ENCODE results near the gene CCDC188. TPM values are rescaled to one million over a fixed set of nuclear protein-coding genes. Genes with fewer than 3 reads are reported as not detected.

The CCDC188 gene
- total and polyA plus RNA-seq, 4 experiments from 2014 or later, result not detected

DNA sequence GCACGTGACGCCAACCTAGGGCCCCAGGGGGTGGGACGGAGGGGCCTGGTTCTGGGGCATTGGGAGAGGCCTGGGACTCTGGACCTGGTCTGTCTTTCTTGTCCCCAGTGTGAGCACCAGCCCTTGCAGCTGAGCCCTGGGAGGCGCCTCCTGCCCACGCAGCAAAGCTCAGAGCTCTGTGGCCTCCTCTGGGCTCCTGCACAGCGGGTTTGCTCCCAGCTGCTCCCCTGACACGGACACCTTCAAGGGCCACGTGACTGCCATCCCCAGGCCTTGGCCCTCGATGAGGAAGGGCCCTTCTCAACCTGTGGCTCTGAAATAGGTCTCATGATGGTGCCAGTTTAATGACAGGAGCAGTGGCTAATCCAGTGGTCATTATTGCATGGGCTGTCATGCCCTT, 31.5 kb upstream of the CCDC188 start:
- no peak overlapping the region for H3K27ac ChIP-seq (ENCODE audit: low read depth, low read length)
- Mint-ChIP-seq H3K4me1 (no peaks in the 10 kb centered on the region), H3K4me3 (no peak overlapping the region), H3K9me3 (no peaks in the 10 kb centered on the region), H3K27ac (no peak overlapping the region), H3K27me3 (no peaks in the 10 kb centered on the region), H3K36me3 (no peaks in the 10 kb centered on the region)
- no peak for DNase-seq
- H3K4me1 ChIP-seq (ENCODE audit: insufficient read depth, low read length), result no peaks in the 10 kb centered on the region
- H3K36me3 ChIP-seq (ENCODE audit: insufficient read depth, low read length), result no peaks in the 10 kb centered on the region
- CTCF ChIA-PET (ENCODE audit: partially characterized antibody), result no interaction called here
- H3K4me3 ChIP-seq (ENCODE audit: low read length in 2 of 2), result no peak overlapping the region
- intact Hi-C loops (cut with micrococcal nuclease), result loop anchor here (10.0 kb wide), 1 partner anchor 62 kb away; no protein-coding TSS in a partner anchor
- no peaks in the 10 kb centered on the region for H3K9me3 ChIP-seq (ENCODE audit: control insufficient read depth in 1 of 2, low read length in 2 of 2)
- POLR2A ChIA-PET (ENCODE audit: partially characterized antibody), result no interaction called here
- no peaks in the 10 kb centered on the region for H3K27me3 ChIP-seq (ENCODE audit: insufficient read depth, low read length)

DNA sequence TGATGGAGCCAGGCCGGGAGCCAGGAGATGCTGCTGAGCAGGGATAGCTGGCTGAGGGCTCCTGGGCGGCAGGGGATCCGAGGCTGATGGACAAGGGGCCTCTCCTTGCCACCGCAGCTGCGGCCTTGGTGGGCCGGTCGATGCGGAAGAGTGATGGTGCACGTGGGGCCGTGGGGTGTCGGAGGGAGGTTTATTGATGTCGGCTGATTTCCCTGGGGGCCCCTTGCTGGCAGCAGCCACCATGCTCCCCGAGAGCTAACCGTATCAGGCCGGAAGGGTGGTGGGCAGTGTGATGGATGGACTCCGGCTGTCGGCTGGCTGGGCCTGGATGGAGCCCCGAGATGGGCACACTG, 31.0 kb upstream of the CCDC188 start:
- Mint-ChIP-seq H3K4me3 (no peak overlapping the region), H3K36me3 (no peaks in the 10 kb centered on the region)

DNA sequence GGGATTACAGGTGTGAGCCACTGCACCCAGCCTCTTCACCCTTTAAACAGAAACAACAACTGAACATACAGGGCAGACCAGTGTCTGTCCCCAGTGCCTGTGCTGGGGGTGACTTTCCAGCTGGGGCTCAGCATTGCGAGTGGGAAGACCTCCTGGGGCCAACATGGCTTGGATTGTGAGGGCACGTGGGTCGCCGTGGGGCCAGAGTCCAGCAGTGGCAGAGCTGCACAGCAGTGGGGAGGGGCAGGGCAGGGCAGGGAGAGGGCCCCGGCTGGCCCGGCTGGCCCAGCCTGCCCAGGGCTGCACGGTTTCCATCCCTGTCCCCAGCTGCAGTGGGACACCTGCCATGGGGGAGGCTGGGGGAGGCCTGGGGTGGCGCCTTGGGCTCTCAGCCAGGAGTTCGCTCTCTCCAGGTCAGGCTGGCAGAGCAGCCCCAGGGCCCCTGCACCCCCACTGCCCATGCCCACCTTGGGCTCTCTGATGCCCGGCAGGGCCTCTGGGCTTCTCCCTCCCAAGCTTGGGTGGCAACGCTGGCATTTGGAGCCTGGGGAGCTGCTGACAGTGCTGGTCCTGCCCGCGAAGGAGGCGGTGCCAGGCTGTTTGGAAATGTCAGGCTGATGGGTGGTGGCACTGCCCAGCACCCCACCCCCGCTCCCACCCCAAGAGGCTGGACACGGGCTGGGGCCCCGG, 30.5 kb upstream of the CCDC188 start:
- POLR2A ChIA-PET (ENCODE audit: partially characterized antibody), result no interaction called here
- H3K27ac Mint-ChIP-seq, result no peak overlapping the region
- intact Hi-C loops (cut with micrococcal nuclease), result loop anchor here (10.0 kb wide), 1 partner anchor 63 kb away; no protein-coding TSS in a partner anchor
- Histone ChIP-seq H3K4me1 (ENCODE audit: insufficient read depth, low read length) (no peaks in the 10 kb centered on the region), H3K36me3 (ENCODE audit: insufficient read depth, low read length) (no peaks in the 10 kb centered on the region), H3K4me3 (ENCODE audit: low read length in 2 of 2) (no peak overlapping the region), H3K27me3 (ENCODE audit: insufficient read depth, low read length) (no peaks in the 10 kb centered on the region), H3K9me3 (ENCODE audit: control insufficient read depth in 1 of 2, low read length in 2 of 2) (no peaks in the 10 kb centered on the region), H3K27ac (ENCODE audit: low read depth, low read length) (no peak overlapping the region)
- H3K9me3 Mint-ChIP-seq, result no peaks in the 10 kb centered on the region
- H3K4me3 Mint-ChIP-seq, result no peak overlapping the region
- H3K4me1 Mint-ChIP-seq, result no peaks in the 10 kb centered on the region
- CTCF ChIA-PET (ENCODE audit: partially characterized antibody), result no interaction called here
- H3K36me3 Mint-ChIP-seq, result no peaks in the 10 kb centered on the region
- H3K27me3 Mint-ChIP-seq, result no peaks in the 10 kb centered on the region
- no peak for DNase-seq

More for the DNA sequence above, 31.0 kb upstream of the CCDC188 start:
- POLR2A ChIA-PET (ENCODE audit: partially characterized antibody), result no interaction called here
- DNase-seq, result no peak
- H3K4me3 ChIP-seq (ENCODE audit: low read length in 2 of 2), result no peak overlapping the region
- H3K27ac Mint-ChIP-seq, result no peak overlapping the region
- H3K27me3 ChIP-seq (ENCODE audit: insufficient read depth, low read length), result no peaks in the 10 kb centered on the region
- H3K27ac ChIP-seq (ENCODE audit: low read depth, low read length), result no peak overlapping the region
- no peaks in the 10 kb centered on the region for H3K27me3 Mint-ChIP-seq
- H3K9me3 Mint-ChIP-seq, result no peaks in the 10 kb centered on the region
- CTCF ChIA-PET (ENCODE audit: partially characterized antibody), result no interaction called here
- H3K4me1 ChIP-seq (ENCODE audit: insufficient read depth, low read length), result no peaks in the 10 kb centered on the region
- no peaks in the 10 kb centered on the region for H3K4me1 Mint-ChIP-seq
- no peaks in the 10 kb centered on the region for H3K36me3 ChIP-seq (ENCODE audit: insufficient read depth, low read length)
- H3K9me3 ChIP-seq (ENCODE audit: control insufficient read depth in 1 of 2, low read length in 2 of 2), result no peaks in the 10 kb centered on the region
- intact Hi-C loops (cut with micrococcal nuclease), result loop anchor here (10.0 kb wide), 1 partner anchor 63 kb away; no protein-coding TSS in a partner anchor

DNA sequence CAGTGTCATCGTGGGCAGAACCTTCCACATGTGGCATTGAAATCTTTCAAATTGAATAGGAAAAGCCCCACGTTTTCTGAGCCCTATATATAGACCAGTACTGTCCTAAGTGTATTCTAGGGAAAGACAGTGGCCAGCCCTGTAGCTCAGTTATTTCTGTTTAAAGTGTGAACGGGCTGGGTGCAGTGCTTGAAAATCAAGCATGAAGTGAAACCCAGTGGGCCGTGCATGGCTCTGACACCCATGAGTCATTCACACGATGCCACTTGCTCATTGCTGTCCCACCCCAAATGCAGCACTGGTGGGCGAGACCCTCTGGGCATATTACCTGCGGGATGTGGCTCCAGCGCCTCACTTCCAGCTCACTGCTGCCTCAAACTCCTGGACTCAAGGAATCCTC, 29.8 kb upstream of the CCDC188 start:
- Histone ChIP-seq H3K27ac (ENCODE audit: low read depth, low read length) (no peak overlapping the region), H3K4me3 (ENCODE audit: low read length in 2 of 2) (no peak overlapping the region), H3K9me3 (ENCODE audit: control insufficient read depth in 1 of 2, low read length in 2 of 2) (no peaks in the 10 kb centered on the region), H3K4me1 (ENCODE audit: insufficient read depth, low read length) (no peaks in the 10 kb centered on the region), H3K27me3 (ENCODE audit: insufficient read depth, low read length) (no peaks in the 10 kb centered on the region), H3K36me3 (ENCODE audit: insufficient read depth, low read length) (no peaks in the 10 kb centered on the region)
- intact Hi-C loops (cut with micrococcal nuclease), result loop anchor here (10.0 kb wide), 1 partner anchor 64 kb away; no protein-coding TSS in a partner anchor
- Mint-ChIP-seq H3K9me3 (no peaks in the 10 kb centered on the region), H3K36me3 (no peaks in the 10 kb centered on the region), H3K4me1 (no peaks in the 10 kb centered on the region), H3K27ac (no peak overlapping the region), H3K4me3 (no peak overlapping the region), H3K27me3 (no peaks in the 10 kb centered on the region)
- DNase-seq, result no peak
- CTCF ChIA-PET (ENCODE audit: partially characterized antibody), result no interaction called here
- POLR2A ChIA-PET (ENCODE audit: partially characterized antibody), result no interaction called here

DNA sequence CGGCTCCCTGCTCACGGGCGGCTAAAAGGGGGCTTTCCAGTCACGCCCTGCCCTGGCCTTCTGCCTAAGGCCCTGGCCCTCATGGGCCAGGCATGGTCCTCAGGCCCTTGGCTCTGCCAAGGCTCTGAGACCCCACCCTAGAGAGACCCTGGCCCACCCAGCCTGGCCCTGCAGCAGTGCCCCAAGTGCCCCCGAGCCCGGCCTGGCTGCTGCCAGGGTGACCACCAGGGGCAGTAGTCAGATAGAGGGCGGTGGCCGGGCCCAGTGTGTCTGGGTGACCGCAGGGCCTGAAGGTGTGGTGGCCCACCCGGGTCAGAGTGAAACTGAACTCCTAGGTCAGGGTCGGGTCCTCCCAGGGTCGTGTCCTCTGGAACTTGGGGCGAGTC, 29.4 kb upstream of the CCDC188 start:
- ChIA-PET CTCF (ENCODE audit: partially characterized antibody) (no interaction called here), POLR2A (ENCODE audit: partially characterized antibody) (no interaction called here)
- Histone ChIP-seq H3K36me3 (ENCODE audit: insufficient read depth, low read length) (no peaks in the 10 kb centered on the region), H3K9me3 (ENCODE audit: control insufficient read depth in 1 of 2, low read length in 2 of 2) (no peaks in the 10 kb centered on the region), H3K27ac (ENCODE audit: low read depth, low read length) (no peak overlapping the region), H3K4me1 (ENCODE audit: insufficient read depth, low read length) (no peaks in the 10 kb centered on the region), H3K4me3 (ENCODE audit: low read length in 2 of 2) (no peak overlapping the region), H3K27me3 (ENCODE audit: insufficient read depth, low read length) (no peaks in the 10 kb centered on the region)
- no peak for DNase-seq
- H3K36me3 Mint-ChIP-seq, result no peaks in the 10 kb centered on the region
- intact Hi-C loops (cut with micrococcal nuclease), result loop anchor here (10.0 kb wide), 1 partner anchor 65 kb away; no protein-coding TSS in a partner anchor
- no peak overlapping the region for H3K27ac Mint-ChIP-seq
- no peaks in the 10 kb centered on the region for H3K27me3 Mint-ChIP-seq
- H3K4me3 Mint-ChIP-seq, result no peak overlapping the region
- no peaks in the 10 kb centered on the region for H3K9me3 Mint-ChIP-seq
- H3K4me1 Mint-ChIP-seq, result no peaks in the 10 kb centered on the region

DNA sequence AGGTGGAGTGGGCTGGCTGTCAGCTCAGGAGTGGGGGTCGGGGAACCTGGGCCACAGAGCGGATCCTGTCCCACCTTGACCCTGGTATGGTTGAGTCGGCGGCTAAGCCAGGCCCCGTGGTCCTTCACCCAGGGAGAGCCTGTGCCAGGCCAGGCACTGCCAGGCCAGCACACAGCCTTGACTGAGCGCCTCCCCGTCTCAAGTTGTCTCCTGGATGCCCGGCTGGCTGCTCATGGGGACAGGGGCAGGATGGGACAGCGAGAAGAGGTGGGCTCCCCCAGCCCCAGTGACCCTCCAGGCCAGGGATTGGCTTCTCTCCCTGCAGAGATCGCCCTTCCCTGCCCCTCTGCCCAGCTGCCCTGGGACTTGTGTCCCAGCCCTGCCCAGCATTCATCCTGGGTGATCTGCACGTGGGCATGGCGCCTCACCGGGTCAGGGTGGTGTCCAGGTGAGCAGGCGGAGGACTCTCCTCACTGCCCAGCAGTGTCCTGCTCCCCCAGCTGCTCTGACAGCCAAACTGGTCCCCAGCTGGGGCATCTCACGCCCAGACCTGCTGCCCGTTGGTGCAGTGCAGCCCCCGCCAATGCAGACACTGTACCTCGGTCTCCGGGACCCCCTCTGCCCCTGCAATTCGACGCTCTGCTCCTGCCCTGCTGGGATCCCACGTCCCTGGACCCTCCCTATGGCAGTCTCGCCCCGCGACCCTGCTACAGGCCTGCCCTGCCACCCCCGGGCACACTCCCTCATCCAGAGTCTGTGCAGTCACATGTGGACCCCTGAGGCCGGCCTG, 28.8 kb upstream of the CCDC188 start:
- no peak overlapping the region for H3K27ac ChIP-seq (ENCODE audit: low read depth, low read length)
- no peaks in the 10 kb centered on the region for H3K27me3 ChIP-seq (ENCODE audit: insufficient read depth, low read length)
- intact Hi-C loops (cut with micrococcal nuclease), result loop anchor here (10.0 kb wide), 1 partner anchor 65 kb away; no protein-coding TSS in a partner anchor
- H3K36me3 ChIP-seq (ENCODE audit: insufficient read depth, low read length), result no peaks in the 10 kb centered on the region
- H3K4me3 Mint-ChIP-seq, result no peak overlapping the region
- H3K27me3 Mint-ChIP-seq, result no peaks in the 10 kb centered on the region
- no peaks in the 10 kb centered on the region for H3K4me1 Mint-ChIP-seq
- H3K4me3 ChIP-seq (ENCODE audit: low read length in 2 of 2), result no peak overlapping the region
- POLR2A ChIA-PET (ENCODE audit: partially characterized antibody), result no interaction called here
- CTCF ChIA-PET (ENCODE audit: partially characterized antibody), result no interaction called here
- H3K9me3 Mint-ChIP-seq, result no peaks in the 10 kb centered on the region
- H3K27ac Mint-ChIP-seq, result no peak overlapping the region
- H3K36me3 Mint-ChIP-seq, result no peaks in the 10 kb centered on the region
- H3K4me1 ChIP-seq (ENCODE audit: insufficient read depth, low read length), result no peaks in the 10 kb centered on the region
- DNase-seq, result no peak
- H3K9me3 ChIP-seq (ENCODE audit: control insufficient read depth in 1 of 2, low read length in 2 of 2), result no peaks in the 10 kb centered on the region

DNA sequence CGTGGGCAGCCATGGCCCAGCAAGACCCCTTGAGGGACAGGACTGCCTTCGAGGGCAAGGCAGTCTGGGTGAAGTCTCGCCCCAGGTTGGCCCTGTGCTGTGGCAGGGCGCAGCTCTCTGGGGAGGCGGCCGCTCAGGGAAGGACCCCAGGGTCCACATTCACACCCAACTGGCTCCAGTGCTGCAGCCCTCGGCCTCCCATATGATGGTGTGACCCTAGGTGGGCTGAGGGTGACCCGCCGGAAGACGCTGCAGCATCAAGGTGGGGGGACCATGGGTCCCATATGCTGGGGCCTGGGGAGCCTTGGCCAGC, 28.0 kb upstream of the CCDC188 start:
- no peaks in the 10 kb centered on the region for H3K27me3 Mint-ChIP-seq
- POLR2A ChIA-PET (ENCODE audit: partially characterized antibody), result no interaction called here
- no peaks in the 10 kb centered on the region for H3K9me3 Mint-ChIP-seq
- H3K36me3 Mint-ChIP-seq, result no peaks in the 10 kb centered on the region
- Histone ChIP-seq H3K4me3 (ENCODE audit: low read length in 2 of 2) (no peak overlapping the region), H3K27me3 (ENCODE audit: insufficient read depth, low read length) (no peaks in the 10 kb centered on the region), H3K4me1 (ENCODE audit: insufficient read depth, low read length) (no peaks in the 10 kb centered on the region), H3K36me3 (ENCODE audit: insufficient read depth, low read length) (no peaks in the 10 kb centered on the region), H3K27ac (ENCODE audit: low read depth, low read length) (no peak overlapping the region), H3K9me3 (ENCODE audit: control insufficient read depth in 1 of 2, low read length in 2 of 2) (no peaks in the 10 kb centered on the region)
- no peaks in the 10 kb centered on the region for H3K4me1 Mint-ChIP-seq
- no peak for DNase-seq
- intact Hi-C loops (cut with micrococcal nuclease), result no loop called here
- CTCF ChIA-PET (ENCODE audit: partially characterized antibody), result no interaction called here
- H3K4me3 Mint-ChIP-seq, result no peak overlapping the region
- no peak overlapping the region for H3K27ac Mint-ChIP-seq

Measured in CD4-positive, alpha-beta memory T cell (primary cell).